LHCN-M2 (cell line): ENCODE data around the gene UCKL1. TPM values are rescaled to one million over a fixed set of nuclear protein-coding genes. Genes with fewer than 3 reads are reported as not detected.
"Not testable (repeated sequence)": the region's sequence is repeated elsewhere in the genome, so short reads cannot be mapped to it uniquely, and the experiment has no call there.

Experiments used
- DNase-seq: peaks from one replicate; pipeline ENCODE4 v3.0.0-alpha.2; 2012; ENCODE audit warnings: low read depth
- total RNA-seq: library from RNA; depleted of rRNA; stranded (reverse); fragments of >200 nt; gene quantifications from 2 replicates; pipeline ENCODE4 v1.2.3, GENCODE V29; 2014

UCKL1 gene
- total RNA-seq, 1 experiment from 2014 or later: 22.8 TPM

- no peak for DNase-seq
Observed at GRCh38 chr20:63944078-63944941, 11.9 kb downstream of the UCKL1 start.

- no peak for DNase-seq
Observed at GRCh38 chr20:63943808-63944077, 12.5 kb downstream of the UCKL1 start.

GRCh38 chr20:63942969-63943807, 13.0 kb downstream of the UCKL1 start:
- no peak for DNase-seq

- DNase-seq: no peak
Observed at GRCh38 chr20:63942250-63942951, 13.8 kb downstream of the UCKL1 start.

- DNase-seq: no peak
Observed at GRCh38 chr20:63941282-63942081, 14.7 kb downstream of the UCKL1 start.

- no peak for DNase-seq
Observed at GRCh38 chr20:63940472-63941266, 15.5 kb downstream of the UCKL1 start.

- no peak for DNase-seq
Observed at GRCh38 chr20:63940071-63940471, 16.1 kb downstream of the UCKL1 start.

- no peak for DNase-seq
Observed at GRCh38 chr20:63939061-63939935, 16.9 kb downstream of the UCKL1 start.

GRCh38 chr20:63937596-63937995, 18.6 kb downstream of the UCKL1 start:
- DNase-seq: no peak

GRCh38 chr20:63935447-63935846, 20.8 kb downstream of the UCKL1 start:
- DNase-seq: no peak

GRCh38 chr20:63934271-63935068, 21.7 kb downstream of the UCKL1 start:
- DNase-seq: no peak

- no peak for DNase-seq
Observed at GRCh38 chr20:63933646-63934045, 22.6 kb downstream of the UCKL1 start.

- DNase-seq: no peak
Observed at GRCh38 chr20:63932606-63933160, 23.5 kb downstream of the UCKL1 start.

GRCh38 chr20:63931735-63932134, 24.5 kb downstream of the UCKL1 start:
- no peak for DNase-seq

- DNase-seq: no peak
Observed at GRCh38 chr20:63930971-63931553, 25.2 kb downstream of the UCKL1 start.

GRCh38 chr20:63929473-63929883, 26.7 kb downstream of the UCKL1 start:
- not testable (repeated sequence) for DNase-seq

GRCh38 chr20:63929071-63929470, 27.1 kb downstream of the UCKL1 start:
- DNase-seq: no peak

- no peak for DNase-seq
Observed at GRCh38 chr20:63926298-63926697, 29.9 kb downstream of the UCKL1 start.
